CD4-positive, CD25-positive, alpha-beta regulatory T cell (primary cell): ENCODE results near the gene SLC7A9. TPM values are rescaled to one million over a fixed set of nuclear protein-coding genes. Genes with fewer than 3 reads are reported as not detected.

Experiments
- ATAC-seq, 2 donors: fragments of 150-1000 bp; cut with Tn5 transposase; one replicate each; pipeline ENCODE4 v1.10.0; 2021; ENCODE audit warnings: low read depth in 2 of 2, moderate number of reproducible peaks in 2 of 2, moderate library complexity in 1 of 2
- DNase-seq, 3 donors: peaks; one replicate each; pipeline versions ENCODE4 v3.0.0 to v3.0.0-alpha.2; 2012 to 2022; ENCODE audit warnings: mixed read lengths in 1 of 3
- H3K27ac ChIP-seq: one replicate; pipeline ENCODE4 v1.7.0; 2013; ENCODE audit warnings: mild to moderate bottlenecking, low read length; ENCODE audit not compliant: insufficient read depth, poor library complexity, severe bottlenecking
- H3K27me3 ChIP-seq: one replicate; pipeline ENCODE4 v1.7.0; 2013; ENCODE audit warnings: low read length; ENCODE audit not compliant: control insufficient read depth, insufficient read depth
- H3K36me3 ChIP-seq: one replicate; pipeline ENCODE4 v1.7.0; 2013; ENCODE audit warnings: mild to moderate bottlenecking, low read length, moderate library complexity; ENCODE audit not compliant: control insufficient read depth, insufficient read depth
- H3K4me1 ChIP-seq: 2 replicates; pipeline ENCODE4 v1.7.0; 2013; ENCODE audit warnings: mild to moderate bottlenecking, low read length; ENCODE audit not compliant: insufficient read depth, control insufficient read depth, poor library complexity, severe bottlenecking
- H3K4me3 ChIP-seq: one replicate; pipeline ENCODE4 v1.7.0; 2013; ENCODE audit warnings: low read depth, mild to moderate bottlenecking, low read length, moderate library complexity
- H3K9me3 ChIP-seq, 2 experiments: 1 replicate in 1 of 2; 2 replicates in 1 of 2; pipeline ENCODE4 v1.7.0; 2013; ENCODE audit warnings: low read length in 2 of 2, mild to moderate bottlenecking in 1 of 2, moderate library complexity in 1 of 2; ENCODE audit not compliant: control insufficient read depth in 2 of 2
- H3K27ac Mint-ChIP-seq, 3 donors: one replicate each; pipeline ENCODE4 v1.8.0; 2020 to 2022; ENCODE audit warnings: mild to moderate bottlenecking in 3 of 3, mixed read lengths in 3 of 3, moderate library complexity in 2 of 3
- H3K27me3 Mint-ChIP-seq: one replicate; pipeline ENCODE4 v1.8.0; 2022; ENCODE audit warnings: mild to moderate bottlenecking, mixed read lengths
- H3K36me3 Mint-ChIP-seq: one replicate; pipeline ENCODE4 v1.8.0; 2020; ENCODE audit warnings: mixed read lengths
- H3K4me1 Mint-ChIP-seq, 4 donors: one replicate each; pipeline ENCODE4 v1.8.0; 2020 to 2022; ENCODE audit warnings: mixed read lengths in 4 of 4, mild to moderate bottlenecking in 1 of 4
- H3K4me3 Mint-ChIP-seq, 4 donors: one replicate each; pipeline ENCODE4 v1.8.0; 2020 to 2022; ENCODE audit warnings: mild to moderate bottlenecking in 4 of 4, mixed read lengths in 4 of 4, moderate library complexity in 3 of 4
- H3K9me3 Mint-ChIP-seq, 7 donors: one replicate each; pipeline ENCODE4 v1.8.0; 2020 to 2022; ENCODE audit warnings: mixed read lengths in 7 of 7, mild to moderate bottlenecking in 3 of 7, moderate library complexity in 2 of 7
- polyA plus RNA-seq, 4 donors: library from polyadenylated mRNA; unstranded; fragments of 300-500 nt; fragmentation: Illumina TruSeq; gene quantifications; one replicate each; pipeline ENCODE4 v1.2.3, GENCODE V29; 2021
- total RNA-seq: library from RNA; stranded (reverse); gene quantifications from one replicate; pipeline ENCODE4 v1.2.3, GENCODE V29; 2022

Gene SLC7A9
- total and polyA plus RNA-seq, 5 donors from 2014 or later = 0.32 TPM; not detected in 4

DNA sequence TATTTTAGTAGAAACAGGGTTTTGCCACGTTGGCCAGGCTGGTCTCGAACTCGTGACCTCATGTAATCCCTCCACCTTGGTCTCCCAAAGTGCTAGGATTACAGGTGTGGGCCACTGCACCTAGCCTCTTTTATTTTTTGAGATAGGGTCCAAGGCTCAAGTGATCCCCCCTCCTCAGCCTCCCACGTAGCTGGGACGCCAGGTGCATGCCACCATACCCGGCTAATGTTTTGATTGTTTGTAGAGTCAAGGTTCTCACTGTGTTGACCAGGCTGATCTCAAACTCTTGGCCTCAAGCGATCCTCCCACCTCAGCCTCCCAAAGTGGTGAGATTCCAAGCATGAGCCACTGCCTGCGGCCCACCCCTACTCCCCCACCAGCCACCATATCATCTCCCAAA, 6.3 kb downstream of the SLC7A9 start:
- Mint-ChIP-seq H3K36me3 (peaks cover 4% of the 10 kb centered on the region), H3K9me3 (no peaks in the 10 kb centered on the region), H3K4me1 (peaks cover 0 to 2% (median 0%) of the 10 kb centered on the region in 4 donors), H3K27me3 (no peaks in the 10 kb centered on the region), H3K27ac (no peak overlapping the region), H3K4me3 (no peak overlapping the region)
- no peak for ATAC-seq
- Histone ChIP-seq H3K4me1 (no peaks in the 10 kb centered on the region), H3K9me3 (no peaks in the 10 kb centered on the region), H3K4me3 (no peak overlapping the region), H3K27ac (no peak overlapping the region), H3K36me3 (no peaks in the 10 kb centered on the region), H3K27me3 (no peaks in the 10 kb centered on the region)
- DNase-seq = no peak

DNA sequence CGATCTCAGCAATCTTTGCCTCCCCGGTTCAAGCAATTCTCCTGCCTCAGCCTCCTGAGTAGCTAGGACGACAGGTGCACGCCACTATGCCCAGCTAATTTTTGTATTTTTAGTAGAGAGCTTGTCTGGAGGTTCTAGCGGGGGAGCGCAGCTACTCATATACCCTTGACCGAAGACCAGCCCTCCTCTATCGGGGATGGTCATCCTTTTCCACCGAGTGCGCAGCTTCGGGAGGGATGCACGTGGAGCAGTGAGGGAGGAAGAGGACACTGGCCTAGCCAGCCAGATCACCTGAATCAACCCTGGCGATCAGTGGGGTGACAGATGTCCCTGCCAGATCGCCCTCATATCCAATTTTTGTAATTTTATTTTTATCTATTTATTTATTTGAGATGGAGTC, 6.8 kb downstream of the SLC7A9 start:
- no peaks in the 10 kb centered on the region for H3K27me3 Mint-ChIP-seq
- H3K9me3 ChIP-seq = no peaks in the 10 kb centered on the region
- no peak for ATAC-seq
- no peak overlapping the region for H3K4me3 ChIP-seq
- H3K9me3 Mint-ChIP-seq = no peaks in the 10 kb centered on the region
- H3K36me3 Mint-ChIP-seq = peaks cover 4% of the 10 kb centered on the region
- H3K27me3 ChIP-seq = no peaks in the 10 kb centered on the region
- no peak for DNase-seq
- H3K4me1 Mint-ChIP-seq = peaks cover 0 to 2% (median 0%) of the 10 kb centered on the region in 4 donors
- no peak overlapping the region for H3K4me3 Mint-ChIP-seq
- no peak overlapping the region for H3K27ac ChIP-seq
- H3K36me3 ChIP-seq = no peaks in the 10 kb centered on the region
- peak overlapping the region in 1 of 3 donors; percentile 51 for H3K27ac Mint-ChIP-seq
- H3K4me1 ChIP-seq = no peaks in the 10 kb centered on the region

DNA sequence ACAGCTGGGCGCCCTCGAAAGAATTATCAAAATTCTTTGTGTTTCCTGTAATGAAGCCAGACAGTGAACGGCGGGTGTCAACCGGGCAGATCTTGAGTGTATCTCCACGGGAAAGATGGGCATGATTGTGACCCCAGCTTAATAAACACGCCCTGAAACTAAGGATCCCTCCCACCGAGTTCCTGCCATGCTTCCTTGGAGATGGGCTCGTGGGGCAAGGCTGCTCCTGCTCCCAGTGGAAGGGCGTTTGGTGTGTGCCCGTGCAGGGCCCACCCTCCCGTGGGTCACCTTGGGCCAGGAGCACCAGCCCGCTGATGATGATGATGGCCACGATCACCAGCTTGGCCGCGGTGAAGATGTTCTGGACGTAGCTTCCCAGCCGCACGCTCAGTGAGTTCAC, 7.4 kb downstream of the SLC7A9 start:
- H3K4me3 Mint-ChIP-seq = no peak overlapping the region
- DNase-seq (no peak), ATAC-seq (no peak)
- peaks cover 0 to 2% (median 0%) of the 10 kb centered on the region in 4 donors for H3K4me1 Mint-ChIP-seq
- no peak overlapping the region for H3K27ac ChIP-seq
- no peaks in the 10 kb centered on the region for H3K36me3 ChIP-seq
- H3K4me1 ChIP-seq = no peaks in the 10 kb centered on the region
- H3K27me3 ChIP-seq = no peaks in the 10 kb centered on the region
- no peaks in the 10 kb centered on the region for H3K9me3 Mint-ChIP-seq
- peaks cover 4% of the 10 kb centered on the region for H3K36me3 Mint-ChIP-seq
- no peak overlapping the region for H3K4me3 ChIP-seq
- no peaks in the 10 kb centered on the region for H3K27me3 Mint-ChIP-seq
- no peaks in the 10 kb centered on the region for H3K9me3 ChIP-seq
- no peak overlapping the region for H3K27ac Mint-ChIP-seq

DNA sequence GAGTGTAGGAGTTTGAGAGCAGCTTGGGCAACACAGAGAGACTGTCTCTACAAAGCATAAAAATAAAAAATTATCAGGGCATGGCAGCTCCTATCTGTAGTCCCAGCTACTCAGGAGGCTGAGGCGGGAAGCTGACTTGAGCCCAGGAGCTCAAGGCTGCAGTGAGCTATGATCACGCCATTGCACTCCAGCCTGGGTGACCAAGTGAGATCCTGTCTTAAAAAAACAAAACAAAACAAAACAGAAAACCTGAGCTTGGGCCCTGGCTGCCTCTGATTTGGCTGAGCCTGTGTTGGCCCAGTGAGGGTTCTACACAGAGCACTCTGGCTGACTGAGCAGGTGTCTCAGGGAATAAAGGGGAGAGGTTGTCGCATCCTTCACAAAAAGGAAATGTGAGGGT, 8.0 kb downstream of the SLC7A9 start:
- H3K36me3 ChIP-seq = no peaks in the 10 kb centered on the region
- Mint-ChIP-seq H3K27me3 (no peaks in the 10 kb centered on the region), H3K27ac (no peak overlapping the region), H3K4me3 (no peak overlapping the region), H3K4me1 (peaks cover 0 to 2% (median 0%) of the 10 kb centered on the region in 4 donors), H3K9me3 (no peaks in the 10 kb centered on the region), H3K36me3 (peaks cover 4% of the 10 kb centered on the region)
- H3K4me3 ChIP-seq = no peak overlapping the region
- H3K27me3 ChIP-seq = no peaks in the 10 kb centered on the region
- H3K4me1 ChIP-seq = no peaks in the 10 kb centered on the region
- H3K9me3 ChIP-seq = no peaks in the 10 kb centered on the region
- DNase-seq (no peak), ATAC-seq (no peak)
- H3K27ac ChIP-seq = no peak overlapping the region

DNA sequence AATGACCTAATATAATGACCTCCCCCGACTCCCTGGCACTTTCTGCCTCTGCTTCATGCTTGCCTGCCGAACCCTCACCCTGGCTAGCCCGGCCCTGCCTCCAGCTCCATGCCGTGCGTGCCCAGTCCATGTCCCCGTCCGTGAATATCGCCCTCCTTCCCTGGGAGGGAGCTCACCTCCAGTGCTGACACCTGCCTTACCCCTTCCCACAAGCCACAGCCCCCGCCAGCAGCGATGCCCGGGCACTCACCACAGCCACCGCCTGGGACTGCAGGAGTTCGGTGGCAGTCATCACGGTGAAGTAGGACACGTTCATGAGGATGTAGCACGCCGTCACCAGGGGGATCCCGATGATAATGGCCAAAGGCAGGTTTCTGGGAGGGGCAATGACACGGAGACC, 10.0 kb downstream of the SLC7A9 start:
- Mint-ChIP-seq H3K27ac (peak overlapping the region in 1 of 3 donors; percentile 52), H3K36me3 (peaks cover 8% of the 10 kb centered on the region), H3K4me1 (no peaks in the 10 kb centered on the region), H3K4me3 (no peak overlapping the region), H3K27me3 (no peaks in the 10 kb centered on the region), H3K9me3 (no peaks in the 10 kb centered on the region)
- DNase-seq = no peak
- Histone ChIP-seq H3K27ac (no peak overlapping the region), H3K4me3 (no peak overlapping the region), H3K27me3 (no peaks in the 10 kb centered on the region), H3K36me3 (no peaks in the 10 kb centered on the region), H3K4me1 (no peaks in the 10 kb centered on the region), H3K9me3 (no peaks in the 10 kb centered on the region)
- no peak for ATAC-seq

DNA sequence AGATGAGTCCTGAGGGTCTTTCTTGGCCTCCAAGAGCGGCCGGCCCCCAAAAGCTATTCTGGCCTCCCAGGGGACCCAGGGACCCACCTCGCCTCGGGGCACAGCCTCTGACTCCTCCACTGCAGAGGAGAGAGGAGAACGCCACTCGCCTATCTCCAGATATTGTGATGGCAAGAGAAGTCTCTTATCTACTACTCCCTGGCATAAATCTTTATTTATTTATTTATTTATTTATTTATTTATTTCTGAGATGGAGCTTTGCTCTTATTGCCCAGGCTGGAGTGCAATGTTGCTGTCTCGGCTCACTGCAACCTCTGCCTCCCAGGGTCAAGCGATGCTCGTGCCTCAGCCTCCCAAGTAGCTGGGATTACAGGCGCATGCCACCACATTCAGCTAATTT, 11.0 kb downstream of the SLC7A9 start:
- H3K4me1 ChIP-seq = no peaks in the 10 kb centered on the region
- H3K27ac ChIP-seq = no peak overlapping the region
- Mint-ChIP-seq H3K36me3 (peaks cover 8% of the 10 kb centered on the region), H3K27ac (no peak overlapping the region), H3K4me3 (no peak overlapping the region), H3K9me3 (no peaks in the 10 kb centered on the region), H3K4me1 (no peaks in the 10 kb centered on the region), H3K27me3 (no peaks in the 10 kb centered on the region)
- no peak for DNase-seq
- no peaks in the 10 kb centered on the region for H3K36me3 ChIP-seq
- H3K4me3 ChIP-seq = no peak overlapping the region
- no peak for ATAC-seq
- no peaks in the 10 kb centered on the region for H3K9me3 ChIP-seq
- no peaks in the 10 kb centered on the region for H3K27me3 ChIP-seq

DNA sequence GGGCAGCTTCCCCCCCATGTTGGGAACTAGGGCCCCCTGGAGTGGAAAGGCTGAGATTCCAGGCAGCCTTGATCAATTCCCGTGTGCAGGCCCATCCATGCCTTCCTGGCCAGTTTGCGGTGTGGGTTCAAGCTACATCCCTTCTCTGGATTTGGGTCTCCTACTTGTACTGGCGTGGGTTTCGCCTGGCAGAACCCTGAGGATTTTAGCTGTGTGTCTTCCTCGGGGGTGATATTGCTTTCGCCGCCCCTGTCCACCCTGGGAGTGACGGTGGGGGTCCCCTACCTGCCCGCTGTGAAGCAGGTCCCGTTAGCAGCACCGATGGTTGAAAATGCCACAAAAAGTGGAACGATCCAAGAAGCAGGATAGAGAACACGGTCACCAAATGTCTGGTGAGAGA, 11.4 kb downstream of the SLC7A9 start:
- Mint-ChIP-seq H3K27ac (no peak overlapping the region), H3K27me3 (no peaks in the 10 kb centered on the region), H3K36me3 (peaks cover 8% of the 10 kb centered on the region), H3K4me1 (no peaks in the 10 kb centered on the region), H3K4me3 (no peak overlapping the region), H3K9me3 (no peaks in the 10 kb centered on the region)
- Histone ChIP-seq H3K4me3 (no peak overlapping the region), H3K27ac (no peak overlapping the region), H3K4me1 (no peaks in the 10 kb centered on the region), H3K9me3 (no peaks in the 10 kb centered on the region), H3K27me3 (no peaks in the 10 kb centered on the region), H3K36me3 (no peaks in the 10 kb centered on the region)
- no peak for ATAC-seq
- DNase-seq = no peak

DNA sequence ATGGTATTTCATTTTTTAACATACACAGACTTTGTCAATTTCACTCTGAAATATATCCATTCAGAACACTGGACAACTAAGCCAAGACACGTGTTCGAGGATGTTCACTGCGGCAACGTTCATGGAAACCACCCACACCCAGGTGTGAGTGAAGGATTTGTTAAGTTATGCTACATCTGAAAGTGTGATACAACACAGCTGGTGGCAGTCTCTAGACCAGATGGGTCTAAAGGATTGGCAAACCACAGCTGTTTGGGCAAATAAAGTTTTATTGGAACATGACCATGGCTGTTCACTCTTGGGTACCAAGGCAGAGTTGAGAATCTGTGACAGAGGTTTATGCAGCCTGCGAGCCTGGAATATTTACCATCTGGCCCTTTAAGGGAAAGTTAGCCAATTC, 12.0 kb downstream of the SLC7A9 start:
- H3K4me3 Mint-ChIP-seq = no peak overlapping the region
- H3K36me3 ChIP-seq = no peaks in the 10 kb centered on the region
- DNase-seq (no peak), ATAC-seq (no peak)
- no peaks in the 10 kb centered on the region for H3K9me3 Mint-ChIP-seq
- H3K27ac Mint-ChIP-seq = no peak overlapping the region
- peaks cover 8% of the 10 kb centered on the region for H3K36me3 Mint-ChIP-seq
- no peaks in the 10 kb centered on the region for H3K27me3 ChIP-seq
- no peak overlapping the region for H3K4me3 ChIP-seq
- H3K9me3 ChIP-seq = no peaks in the 10 kb centered on the region
- no peaks in the 10 kb centered on the region for H3K4me1 Mint-ChIP-seq
- H3K27ac ChIP-seq = no peak overlapping the region
- no peaks in the 10 kb centered on the region for H3K4me1 ChIP-seq
- H3K27me3 Mint-ChIP-seq = no peaks in the 10 kb centered on the region
